Measurements from ENCODE around the gene RTTN.

GRCh38 chr18:70151614-70152013 is 53.9 kb downstream of the RTTN start:
- no peak for TF ChIP-seq CTCF (IDR thresholded peaks at IDR 0.05; ENCODE audit: insufficient read depth, low read length, poor library complexity, severe bottlenecking)
- TF ChIP-seq EZH2phosphoT487 (conservative IDR thresholded peaks at IDR 0.05; ENCODE audit: low read length): no peak

Data from SU-DHL-6 (cell line).